HEK293 (cell line): ENCODE measurements around the gene MYL3.
A peak's percentile ranks its signal among the peaks of the same experiment; 100 is the strongest.

Experiments
- CTCF ChIA-PET: fragments of 350-600 bp; formaldehyde crosslinking; extraction: SDS; loops from one replicate; lab custom pipeline; 2021; ENCODE audit warnings: antibody characterized with exemption; lab: Yijun Ruan, JAX
- POLR2A ChIA-PET: fragments of 300-600 bp; formaldehyde crosslinking; extraction: SDS; loops from one replicate; lab custom pipeline; 2020; ENCODE audit warnings: antibody characterized with exemption, inconsistent platforms; lab: Yijun Ruan, JAX
- H3K27ac ChIP-seq: fragments of 200-500 bp; sonication (Bioruptor generic); 2 replicates; pipeline ENCODE4 v1.5.1; 2014; ENCODE audit warnings: low read depth, low read length, control low read depth, inconsistent platforms; ENCODE audit errors: extremely low read depth
- H3K36me3 ChIP-seq, 2 experiments: fragments of 200-500 bp in 1 of 2; sonication (Bioruptor generic) in 1 of 2; 1 replicate in 1 of 2; 2 replicates in 1 of 2; pipeline ENCODE4 v1.5.1; 2014 to 2017; ENCODE audit warnings: inconsistent platforms in 2 of 2, low read length in 2 of 2; ENCODE audit not compliant: control insufficient read depth in 2 of 2, insufficient read depth in 1 of 2
- H3K4me1 ChIP-seq: fragments of 200-500 bp; sonication (Bioruptor generic); 2 replicates; pipeline ENCODE4 v1.5.1; 2014; ENCODE audit warnings: mild to moderate bottlenecking, low read length, inconsistent platforms; ENCODE audit not compliant: control insufficient read depth, insufficient read depth
- H3K4me3 ChIP-seq: 2 replicates; pipeline ENCODE4 v1.5.1; 2011; ENCODE audit warnings: low read depth, mild to moderate bottlenecking, control low read depth, low read length, moderate library complexity
- H3K9me3 ChIP-seq: fragments of 200-500 bp; sonication (Bioruptor generic); 2 replicates; pipeline ENCODE4 v1.5.1; 2014; ENCODE audit warnings: low read depth, low read length, inconsistent platforms; ENCODE audit not compliant: control insufficient read depth, insufficient read depth
- EGR2 ChIP-seq: fragments of 450-650 bp; formaldehyde crosslinking; IDR thresholded peaks from 2 replicates; pipeline ENCODE4 v1.5.1; 2016; ENCODE audit warnings: low read depth, missing biosample characterization, missing genetic modification characterization
- GLIS1 ChIP-seq: fragments of 450-650 bp; formaldehyde crosslinking; IDR thresholded peaks from 2 replicates; pipeline ENCODE4 v1.5.1; 2016; ENCODE audit warnings: missing biosample characterization, missing genetic modification characterization
- KLF8 ChIP-seq: fragments of 450-650 bp; formaldehyde crosslinking; IDR thresholded peaks from 2 replicates; pipeline ENCODE4 v1.5.1; 2016; ENCODE audit warnings: missing biosample characterization, missing genetic modification characterization
- KLF9 ChIP-seq: fragments of 450-650 bp; formaldehyde crosslinking; IDR thresholded peaks from 2 replicates; pipeline ENCODE4 v1.5.1; 2016; ENCODE audit warnings: missing biosample characterization, missing genetic modification characterization, low read depth
- ZBTB20 ChIP-seq: fragments of 450-650 bp; formaldehyde crosslinking; IDR thresholded peaks from 2 replicates; pipeline ENCODE4 v1.5.1; 2016; ENCODE audit warnings: missing biosample characterization, missing genetic modification characterization
- ZBTB21 ChIP-seq: fragments of 450-650 bp; formaldehyde crosslinking; IDR thresholded peaks from 2 replicates; pipeline ENCODE4 v1.5.1; 2017; ENCODE audit warnings: missing biosample characterization, missing genetic modification characterization
- ZFHX2 ChIP-seq: fragments of 450-650 bp; formaldehyde crosslinking; conservative IDR thresholded peaks from 2 replicates; pipeline ENCODE4 v1.5.1; 2016; ENCODE audit warnings: missing biosample characterization, missing genetic modification characterization
- ZIC2 ChIP-seq: fragments of 450-650 bp; formaldehyde crosslinking; IDR thresholded peaks from 2 replicates; pipeline ENCODE4 v1.5.1; 2016; ENCODE audit warnings: missing biosample characterization, missing genetic modification characterization
- ZNF10 ChIP-seq: fragments of 450-650 bp; formaldehyde crosslinking; IDR thresholded peaks from 2 replicates; pipeline ENCODE4 v1.5.1; 2017; ENCODE audit warnings: missing biosample characterization, missing genetic modification characterization
- ZNF155 ChIP-seq: fragments of 450-650 bp; formaldehyde crosslinking; IDR thresholded peaks from 2 replicates; pipeline ENCODE4 v1.5.1; 2016; ENCODE audit warnings: missing biosample characterization, missing genetic modification characterization
- ZNF398 ChIP-seq: fragments of 450-650 bp; formaldehyde crosslinking; IDR thresholded peaks from 2 replicates; pipeline ENCODE4 v1.5.1; 2017; ENCODE audit warnings: missing biosample characterization, missing genetic modification characterization
- ZNF514 ChIP-seq: fragments of 450-650 bp; formaldehyde crosslinking; IDR thresholded peaks from 2 replicates; pipeline ENCODE4 v1.5.1; 2016; ENCODE audit warnings: missing biosample characterization, missing genetic modification characterization
- ZNF555 ChIP-seq: fragments of 450-650 bp; formaldehyde crosslinking; conservative IDR thresholded peaks from 2 replicates; pipeline ENCODE4 v1.5.1; 2017; ENCODE audit warnings: missing biosample characterization, mild to moderate bottlenecking, missing genetic modification characterization, inconsistent platforms
- ZNF560 ChIP-seq: fragments of 450-650 bp; formaldehyde crosslinking; IDR thresholded peaks from 2 replicates; pipeline ENCODE4 v1.5.1; 2017; ENCODE audit warnings: missing biosample characterization, missing genetic modification characterization, borderline replicate concordance
- ZNF596 ChIP-seq: fragments of 450-650 bp; IDR thresholded peaks from 2 replicates; pipeline ENCODE4 v1.5.0; 2018; ENCODE audit warnings: missing biosample characterization, mild to moderate bottlenecking, missing genetic modification characterization, moderate library complexity
- ZNF660 ChIP-seq: fragments of 450-650 bp; IDR thresholded peaks from 2 replicates; pipeline ENCODE4 v1.5.1; 2018; ENCODE audit warnings: missing biosample characterization, mild to moderate bottlenecking, missing genetic modification characterization
- ZNF701 ChIP-seq: fragments of 450-650 bp; formaldehyde crosslinking; IDR thresholded peaks from 2 replicates; pipeline ENCODE4 v1.5.1; 2016; ENCODE audit warnings: missing biosample characterization, missing genetic modification characterization
- ZNF747 ChIP-seq: fragments of 450-650 bp; formaldehyde crosslinking; IDR thresholded peaks from 2 replicates; pipeline ENCODE4 v1.5.1; 2016; ENCODE audit warnings: missing biosample characterization, missing genetic modification characterization

MYL3 gene

DNA sequence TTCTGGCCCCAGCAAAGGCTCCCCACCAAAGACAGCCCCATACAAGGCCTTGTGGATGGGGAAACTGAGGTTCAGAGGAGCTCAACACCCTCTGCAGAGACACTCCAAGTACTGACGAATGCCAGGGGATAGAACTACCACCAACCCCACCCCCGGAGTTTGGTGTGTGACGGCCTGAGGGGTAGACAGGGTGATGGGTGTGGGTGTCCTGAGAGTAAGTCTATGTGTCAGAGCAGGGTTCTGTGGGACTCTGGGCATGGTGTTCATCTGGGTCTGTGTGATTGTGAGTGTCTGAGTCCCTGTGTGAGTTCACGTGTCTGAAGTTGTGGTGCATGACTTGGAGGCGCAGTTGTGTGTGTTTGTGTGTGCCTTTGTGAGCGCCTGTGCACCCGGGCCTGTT is 21.7 kb upstream of the MYL3 start:
- Histone ChIP-seq H3K4me3 (no peak overlapping the region), H3K9me3 (no peaks in the 10 kb centered on the region), H3K27ac (no peak overlapping the region), H3K4me1 (no peaks in the 10 kb centered on the region), H3K36me3 (no peaks in the 10 kb centered on the region)
- ChIA-PET POLR2A (no interaction called here), CTCF (interaction anchor here (0.7 kb wide), 1 partner anchor 16 kb away, joined by 3 read pairs; no protein-coding TSS in a partner anchor)
- TF ChIP-seq ZNF10 (tag by site-specific recombination) (no peak), EGR2 (tag by site-specific recombination) (peak; percentile 53; the same call in 1 of the 2 replicates), ZFHX2 (tag by site-specific recombination) (peak; percentile 50)

DNA sequence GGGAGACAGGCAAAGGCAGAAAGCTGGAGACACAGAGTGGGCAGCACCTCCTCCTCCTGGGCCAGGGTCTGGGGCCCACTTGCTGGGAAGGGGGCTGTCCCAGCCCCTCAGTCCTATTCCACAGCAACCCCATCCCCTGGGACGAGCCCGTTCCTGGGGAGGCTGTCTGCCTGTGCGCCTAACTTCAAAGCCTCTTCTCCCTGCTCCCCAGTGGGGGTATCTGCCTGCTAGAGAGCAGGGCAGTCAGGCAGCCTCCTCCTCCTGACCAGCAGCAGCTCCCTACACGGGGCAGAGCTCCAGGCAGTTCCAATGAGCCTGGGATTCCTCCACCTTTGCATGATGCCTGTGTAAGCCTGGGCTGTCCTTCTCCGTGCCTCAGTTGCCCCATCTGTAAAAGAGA is 21.2 kb upstream of the MYL3 start:
- Histone ChIP-seq H3K4me1 (no peaks in the 10 kb centered on the region), H3K36me3 (no peaks in the 10 kb centered on the region), H3K27ac (no peak overlapping the region), H3K4me3 (no peak overlapping the region), H3K9me3 (no peaks in the 10 kb centered on the region)
- ChIA-PET POLR2A (no interaction called here), CTCF (interaction anchor here (0.7 kb wide), 1 partner anchor 15 kb away, joined by 3 read pairs; no protein-coding TSS in a partner anchor)
- TF ChIP-seq ZNF701 (tag by site-specific recombination) (no peak), ZNF155 (tag by site-specific recombination) (no peak), ZNF555 (tag by site-specific recombination) (no peak), ZIC2 (tag by site-specific recombination) (peak; percentile 11; the same call in 1 of the 2 replicates), KLF9 (tag by site-specific recombination) (no peak)

- Histone ChIP-seq H3K4me3 (no peak overlapping the region), H3K36me3 (no peaks in the 10 kb centered on the region), H3K4me1 (no peaks in the 10 kb centered on the region), H3K27ac (no peak overlapping the region), H3K9me3 (no peaks in the 10 kb centered on the region)
- ChIA-PET CTCF (interaction anchor here (1.0 to 1.6 kb wide), 2 partner anchors 11 to 17 kb away, joined by 3 to 5 read pairs; no protein-coding TSS in a partner anchor), POLR2A (no interaction called here)
- TF ChIP-seq KLF8 (tag by site-specific recombination) (no peak), GLIS1 (peak; percentile 18; the same call in 1 of the 2 replicates), ZNF747 (tag by site-specific recombination) (no peak)
Observed at GRCh38 chr3:46883830-46884185, 20.6 kb upstream of the MYL3 start.

GRCh38 chr3:46883054-46883829 is 20.0 kb upstream of the MYL3 start:
- Histone ChIP-seq H3K36me3 (no peaks in the 10 kb centered on the region), H3K27ac (no peak overlapping the region), H3K4me1 (no peaks in the 10 kb centered on the region), H3K4me3 (peak overlapping the region; percentile 49), H3K9me3 (no peaks in the 10 kb centered on the region)
- ChIA-PET CTCF (interaction anchor here (1.0 to 1.6 kb wide), 3 partner anchors 12 to 23 kb away, joined by 3 to 5 read pairs (median 3); no protein-coding TSS in a partner anchor), POLR2A (interaction anchor here (1.2 kb wide), 1 partner anchor 12 kb away, joined by 4 read pairs; no protein-coding TSS in a partner anchor)
- TF ChIP-seq ZNF560 (no peak), ZNF660 (no peak), ZNF398 (tag by site-specific recombination) (no peak), ZBTB21 (tag by site-specific recombination) (no peak), ZNF596 (tag by site-specific recombination) (peak; percentile 39; the same call in 1 of the 2 replicates), ZBTB20 (tag by site-specific recombination) (peak; percentile 35), ZNF514 (tag by site-specific recombination) (no peak)
- TF ChIP-seq, all 188 proteins: peak for 2
